Epithelial cell of proximal tubule (primary cell): ENCODE data around the gene FCAMR. TPM values are rescaled to one million over a fixed set of nuclear protein-coding genes. Genes with fewer than 3 reads are reported as not detected.

Experiments
- DNase-seq: peaks from one replicate; pipeline ENCODE4 v3.0.0-alpha.2; 2011; ENCODE audit warnings: low read depth
- H3K4me3 ChIP-seq: 2 replicates; pipeline ENCODE4 v1.5.1; 2011; ENCODE audit warnings: low read depth, mild to moderate bottlenecking, low read length
- total RNA-seq: library from RNA; depleted of rRNA; stranded (reverse); fragments of >200 nt; gene quantifications from 2 replicates; pipeline ENCODE4 v1.2.3, GENCODE V29; 2015
- TF ChIP-seq, protein P1 (sequence below): conservative IDR thresholded peaks from 2 replicates; pipeline ENCODE4 v1.5.1; 2012; ENCODE audit warnings: low read depth, mild to moderate bottlenecking, low read length

The FCAMR gene
- total RNA-seq, 1 donor from 2014 or later, result 0.29 TPM

DNA sequence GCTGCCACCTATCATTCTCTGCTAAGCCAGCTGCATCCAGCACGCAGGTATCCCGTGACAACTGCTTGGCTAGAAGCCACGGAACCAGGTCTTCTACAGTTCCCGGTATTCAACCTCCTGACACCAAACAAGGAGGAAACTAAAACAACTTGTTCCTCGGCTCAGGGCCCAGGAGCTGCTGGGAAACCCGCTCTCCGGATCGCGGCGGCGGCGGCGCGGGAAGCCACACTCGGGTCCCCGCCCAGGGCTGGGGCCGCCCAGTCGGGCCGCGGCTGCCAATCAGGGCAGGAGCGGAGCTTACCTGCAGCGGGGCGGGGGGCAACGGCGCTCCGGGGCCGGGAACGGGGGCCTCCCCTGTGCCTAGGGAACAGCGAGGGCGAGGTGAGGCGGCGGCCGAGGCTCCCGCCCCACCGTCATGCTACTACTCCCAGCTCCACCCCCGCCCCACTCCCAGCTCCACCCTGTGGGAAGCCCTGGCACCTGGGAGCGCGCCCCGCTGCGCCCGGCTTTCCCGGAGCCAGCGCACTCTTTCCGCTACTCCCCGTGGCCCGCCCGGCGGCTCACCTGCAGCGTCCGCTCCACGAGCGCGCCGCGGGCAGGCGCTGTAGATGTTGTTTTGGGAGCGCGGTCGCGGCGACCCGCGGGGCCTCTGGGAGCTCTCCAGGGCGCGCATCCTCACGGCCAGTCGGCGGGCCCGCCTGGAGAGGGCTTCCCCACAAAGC lies 60.9 kb downstream of the FCAMR start:
- TF ChIP-seq, protein P1, sequence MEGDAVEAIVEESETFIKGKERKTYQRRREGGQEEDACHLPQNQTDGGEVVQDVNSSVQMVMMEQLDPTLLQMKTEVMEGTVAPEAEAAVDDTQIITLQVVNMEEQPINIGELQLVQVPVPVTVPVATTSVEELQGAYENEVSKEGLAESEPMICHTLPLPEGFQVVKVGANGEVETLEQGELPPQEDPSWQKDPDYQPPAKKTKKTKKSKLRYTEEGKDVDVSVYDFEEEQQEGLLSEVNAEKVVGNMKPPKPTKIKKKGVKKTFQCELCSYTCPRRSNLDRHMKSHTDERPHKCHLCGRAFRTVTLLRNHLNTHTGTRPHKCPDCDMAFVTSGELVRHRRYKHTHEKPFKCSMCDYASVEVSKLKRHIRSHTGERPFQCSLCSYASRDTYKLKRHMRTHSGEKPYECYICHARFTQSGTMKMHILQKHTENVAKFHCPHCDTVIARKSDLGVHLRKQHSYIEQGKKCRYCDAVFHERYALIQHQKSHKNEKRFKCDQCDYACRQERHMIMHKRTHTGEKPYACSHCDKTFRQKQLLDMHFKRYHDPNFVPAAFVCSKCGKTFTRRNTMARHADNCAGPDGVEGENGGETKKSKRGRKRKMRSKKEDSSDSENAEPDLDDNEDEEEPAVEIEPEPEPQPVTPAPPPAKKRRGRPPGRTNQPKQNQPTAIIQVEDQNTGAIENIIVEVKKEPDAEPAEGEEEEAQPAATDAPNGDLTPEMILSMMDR, result no peak
- DNase-seq, result no peak
- peak overlapping the region; percentile 55 for H3K4me3 ChIP-seq

DNA sequence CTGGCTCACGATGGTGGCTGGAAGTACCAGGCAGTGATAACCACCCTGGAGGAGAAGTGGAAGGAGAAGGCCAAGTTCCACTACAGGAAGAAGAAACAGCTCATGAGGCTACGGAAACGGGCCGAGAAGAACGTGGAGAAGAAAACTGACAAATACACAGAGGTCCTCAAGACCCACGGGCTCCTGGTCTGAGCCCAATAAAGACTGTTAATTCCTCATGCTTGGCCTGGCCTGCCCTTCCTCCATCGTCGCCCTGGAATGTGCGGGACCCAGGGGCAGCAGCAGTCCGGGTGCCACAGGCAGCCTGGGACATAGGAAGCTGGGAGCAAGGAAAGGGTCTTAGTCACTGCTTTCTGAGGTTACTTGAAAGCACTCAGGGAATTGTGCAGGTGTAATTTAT lies 62.2 kb downstream of the FCAMR start:
- H3K4me3 ChIP-seq, result no peak overlapping the region
- TF ChIP-seq, protein P1, result no peak
- DNase-seq, result no peak

Other genes starting within 250 kb of the FCAMR start
- gene IL19, start 199.7 kb downstream of the FCAMR start, total RNA-seq, result not detected in 2 replicates
- not detected in 2 replicates for gene IL10, start 198.0 kb downstream of the FCAMR start, total RNA-seq
- not detected in 2 replicates for gene IL20, start 104.8 kb downstream of the FCAMR start, total RNA-seq
- gene IL24, start 73.0 kb downstream of the FCAMR start, total RNA-seq, result 1.1 TPM in 1 of 2 replicates, not detected in the other
- gene FCMR, start 48.5 kb downstream of the FCAMR start, total RNA-seq, result 0.65 TPM in 1 of 2 replicates, not detected in the other
- gene PIGR, start 24.0 kb downstream of the FCAMR start, total RNA-seq, result 0.06 TPM in 1 of 2 replicates, not detected in the other
- 21.6 and 22.5 TPM in 2 replicates for gene C1orf116, start 62.3 kb upstream of the FCAMR start, total RNA-seq
- 6.7 TPM in 2 replicates for gene YOD1, start 80.7 kb upstream of the FCAMR start, total RNA-seq
- 3.8 and 5.1 TPM in 2 replicates for gene PFKFB2, start 82.8 kb upstream of the FCAMR start, total RNA-seq
- gene C4BPB, start 118.4 kb upstream of the FCAMR start, total RNA-seq, result not detected in 2 replicates
- not detected in 2 replicates for gene C4BPA, start 133.8 kb upstream of the FCAMR start, total RNA-seq